Cardiac atrium fibroblast (primary cell): ENCODE data around the gene CIAO2A. TPM values are rescaled to one million over a fixed set of nuclear protein-coding genes. Genes with fewer than 3 reads are reported as not detected.

ENCODE experiments used
- total RNA-seq: library from RNA; depleted of rRNA; stranded (reverse); fragments of >200 nt; gene quantifications from 2 replicates; pipeline ENCODE4 v1.2.3, GENCODE V29; 2015

Gene CIAO2A
- 42.9 and 69.3 TPM in 2 replicates for total RNA-seq

DNA sequence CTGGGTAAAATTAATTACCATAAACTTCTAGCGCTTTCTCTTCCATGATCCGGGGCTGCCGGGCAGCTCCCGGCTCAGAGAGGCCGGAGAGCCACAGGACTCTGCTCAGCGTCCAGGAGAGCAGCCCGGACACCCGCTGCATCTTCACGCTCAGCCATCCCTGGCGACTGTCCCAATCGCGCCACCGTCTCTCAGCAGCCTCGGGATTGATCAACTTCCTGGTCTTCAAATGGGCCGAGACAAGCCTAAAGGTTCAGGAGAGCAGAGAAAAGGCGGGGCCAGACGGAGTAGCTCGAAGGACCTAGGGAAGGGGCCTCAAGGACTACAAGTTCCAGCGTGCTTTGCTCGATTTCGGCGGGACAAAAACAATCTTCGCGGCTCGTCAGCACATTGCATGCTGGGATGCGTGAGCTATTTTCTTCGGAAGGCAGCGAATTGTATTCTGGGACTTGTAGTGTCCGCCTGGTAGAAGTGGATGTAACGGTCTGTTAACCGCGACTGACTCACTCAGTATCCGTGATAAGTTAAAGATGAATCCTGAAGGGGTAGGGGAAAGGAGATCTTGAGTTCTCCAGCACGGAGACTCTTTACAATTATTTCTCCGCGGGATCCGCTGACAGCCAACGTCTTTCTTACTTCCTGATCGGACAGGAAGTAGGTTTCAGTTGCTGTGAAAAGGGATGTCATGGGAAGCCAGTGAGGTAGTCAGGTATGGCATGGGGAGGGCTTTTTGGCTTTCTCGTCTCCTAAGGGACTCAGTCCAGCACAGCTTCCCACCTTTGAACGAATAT, at the start of gene CIAO2A:
TSS of gene CIAO2A (minus strand) at position 212 of the 791 bp plus-strand sequence. CDS start at position 142, 70 bp downstream.

DNA sequence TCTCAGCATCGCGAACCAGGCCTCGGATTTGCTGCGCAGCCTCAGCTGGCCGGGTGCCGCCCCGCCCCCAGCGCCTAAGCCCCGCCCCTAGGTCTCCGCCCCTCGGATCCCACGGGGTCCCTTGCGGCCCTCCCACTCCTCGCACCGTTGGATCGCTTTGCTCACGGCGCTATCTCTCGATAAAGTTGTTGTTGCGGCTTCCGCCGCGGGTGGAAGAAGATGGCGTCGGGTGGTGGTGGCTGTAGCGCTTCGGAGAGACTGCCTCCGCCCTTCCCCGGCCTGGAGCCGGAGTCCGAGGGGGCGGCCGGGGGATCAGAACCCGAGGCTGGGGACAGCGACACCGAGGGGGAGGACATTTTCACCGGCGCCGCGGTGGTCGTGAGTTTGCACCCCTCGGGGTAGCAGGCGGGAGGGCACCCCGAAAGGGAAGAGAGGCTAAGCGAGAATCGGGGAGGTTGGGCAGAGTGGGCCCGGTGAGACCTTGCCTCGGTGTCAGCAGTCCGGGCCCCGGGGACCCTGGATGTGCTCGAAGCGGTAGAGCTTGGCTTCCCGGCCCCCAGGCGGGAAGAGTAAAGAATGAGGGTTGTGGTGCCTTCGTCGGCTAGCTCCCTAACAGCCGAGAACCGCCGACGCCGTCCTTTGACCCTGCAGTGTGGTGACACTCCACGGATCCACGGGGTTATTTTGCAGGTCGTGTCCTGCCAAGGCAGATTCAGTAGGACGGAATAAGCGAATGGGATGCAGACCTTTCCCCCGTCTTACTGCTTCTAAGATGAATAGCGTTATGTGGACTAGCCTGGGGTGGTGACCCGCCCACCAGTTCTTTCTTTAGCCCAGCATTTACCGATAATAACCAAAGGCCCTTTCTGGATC, 2.4 kb upstream of the CIAO2A start, which contains the start of gene SNX1:
TSS of gene SNX1 (plus strand) at position 188 of the 873 bp plus-strand sequence. CDS start at position 220, 32 bp downstream.

DNA sequence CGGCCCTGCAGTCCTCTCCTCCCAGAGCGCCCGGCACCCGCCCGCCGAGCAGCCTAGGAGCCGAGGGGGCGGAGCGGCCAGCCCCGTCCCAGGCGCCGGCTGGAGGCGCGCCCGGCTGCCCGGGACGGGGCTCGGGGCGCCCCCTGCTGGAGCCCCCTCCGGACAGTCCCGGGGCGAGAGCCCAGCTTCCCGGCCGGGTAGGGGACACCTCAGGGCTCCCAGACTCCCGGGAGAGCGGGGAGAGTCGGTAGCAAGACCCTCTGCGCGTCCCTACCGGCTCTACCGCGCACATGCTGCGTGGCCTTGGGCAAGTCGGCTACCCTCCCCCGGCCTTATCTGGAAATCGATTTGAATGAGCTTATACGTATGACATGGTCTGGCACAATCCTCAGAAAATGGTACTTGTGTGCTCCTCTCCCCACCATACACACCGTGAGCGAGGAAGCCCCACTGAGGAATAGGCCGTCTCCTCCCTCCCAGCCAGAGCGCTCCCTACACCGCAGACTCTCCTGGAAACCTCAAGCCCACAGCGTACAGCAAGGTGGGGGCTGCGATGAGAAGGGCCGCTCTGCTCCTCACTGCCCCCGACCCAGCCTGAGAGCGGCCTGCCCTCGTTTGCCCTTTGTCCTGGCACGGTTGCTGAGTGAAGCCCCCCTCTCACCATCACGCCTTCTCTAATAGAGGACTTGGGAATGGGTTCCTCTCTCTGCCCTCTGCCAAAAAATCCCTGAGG, 47.1 kb downstream of the CIAO2A start, which contains the start of gene DAPK2:
TSS of gene DAPK2 (minus strand) at position 65 of the 733 bp plus-strand sequence. CDS start 6,224 bp downstream, outside the sequence.

Other genes starting within 250 kb of the CIAO2A start
- gene DAPK2, start 47.4 kb downstream of the CIAO2A start, total RNA-seq, result 0.36 and 1.8 TPM in 2 replicates
- 33.5 and 40.4 TPM in 2 replicates for gene SNX1, start 2.1 kb upstream of the CIAO2A start, total RNA-seq
- gene SNX22, start 57.9 kb upstream of the CIAO2A start, total RNA-seq, result under 0.01 TPM in 1 of 2 replicates, not detected in the other
- 958 and 1,197 TPM in 2 replicates for gene PPIB, start 69.2 kb upstream of the CIAO2A start, total RNA-seq